ENCODE results near the gene MAP1B.

The MAP1B gene

DNA sequence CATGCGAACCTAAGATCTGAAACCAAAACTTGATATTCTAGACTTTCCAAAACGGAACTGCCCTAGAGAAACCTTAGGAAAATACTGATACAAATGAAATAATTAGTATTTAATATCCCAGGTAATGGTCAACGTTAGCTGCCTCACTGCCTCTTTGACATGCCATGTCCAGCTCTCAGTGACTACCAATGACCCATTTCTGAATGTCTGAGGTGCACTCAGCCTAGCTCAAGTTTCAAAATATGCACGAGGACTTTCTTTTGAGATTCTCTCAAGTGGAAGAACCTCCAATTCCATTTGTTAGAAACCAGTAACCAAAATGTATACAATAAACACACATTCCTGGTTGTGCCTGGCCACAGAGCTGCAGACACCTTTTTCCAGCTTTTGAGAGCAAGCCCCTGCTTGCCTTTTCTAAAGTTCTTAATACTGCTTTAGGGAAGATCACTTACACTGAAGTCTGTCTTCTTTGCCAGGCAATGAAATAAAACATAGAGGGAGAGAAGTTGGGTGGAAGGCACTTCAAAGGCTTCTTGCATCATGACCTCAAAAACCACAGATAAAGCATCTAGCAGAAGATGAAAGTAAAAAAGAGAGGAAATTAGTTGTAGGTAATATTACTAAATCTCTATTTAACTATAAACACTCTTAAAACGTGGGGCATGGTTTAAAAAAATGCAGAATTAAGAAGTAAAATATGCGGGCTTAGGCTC lies 124.9 kb downstream of the MAP1B start:
- no peak for DNase-seq

DNA sequence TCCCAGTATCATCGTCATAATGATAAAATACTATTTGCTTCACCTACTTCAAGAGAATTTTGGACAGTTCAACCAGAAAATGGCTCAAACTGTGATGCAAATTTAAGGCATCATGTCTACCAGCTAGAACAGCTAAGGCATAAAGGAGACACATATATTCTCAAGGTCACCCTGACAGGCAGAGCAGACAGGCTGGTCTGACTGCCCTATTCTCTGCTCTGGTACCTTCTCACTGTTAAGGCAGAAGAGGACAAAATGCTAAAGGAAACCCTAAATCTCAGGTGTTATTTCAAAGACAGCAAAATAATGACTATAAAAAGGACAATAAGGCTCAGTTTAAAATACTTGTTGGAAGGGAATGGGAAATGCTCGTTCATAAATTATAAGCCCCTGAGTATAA lies 125.6 kb downstream of the MAP1B start:
- DNase-seq, result no peak

DNA sequence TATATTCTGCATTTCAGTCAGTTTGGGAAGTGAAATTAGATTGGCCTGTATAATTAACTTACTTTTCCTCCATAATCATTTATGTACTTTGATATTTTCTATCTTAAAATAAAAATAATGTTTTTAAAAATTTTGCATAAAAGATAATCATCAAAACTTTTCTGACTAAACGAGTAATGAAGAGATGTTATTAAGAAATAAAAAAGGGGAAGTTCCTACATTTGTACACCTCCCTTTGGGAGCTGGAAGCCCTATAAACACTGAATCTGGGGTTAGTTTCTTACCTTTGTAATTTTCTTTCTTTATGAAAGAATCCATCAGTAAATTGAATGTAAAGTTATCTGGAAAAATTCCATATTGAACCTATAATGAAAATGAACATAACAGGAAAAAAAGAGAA lies 126.6 kb downstream of the MAP1B start:
- DNase-seq, result no peak

DNA sequence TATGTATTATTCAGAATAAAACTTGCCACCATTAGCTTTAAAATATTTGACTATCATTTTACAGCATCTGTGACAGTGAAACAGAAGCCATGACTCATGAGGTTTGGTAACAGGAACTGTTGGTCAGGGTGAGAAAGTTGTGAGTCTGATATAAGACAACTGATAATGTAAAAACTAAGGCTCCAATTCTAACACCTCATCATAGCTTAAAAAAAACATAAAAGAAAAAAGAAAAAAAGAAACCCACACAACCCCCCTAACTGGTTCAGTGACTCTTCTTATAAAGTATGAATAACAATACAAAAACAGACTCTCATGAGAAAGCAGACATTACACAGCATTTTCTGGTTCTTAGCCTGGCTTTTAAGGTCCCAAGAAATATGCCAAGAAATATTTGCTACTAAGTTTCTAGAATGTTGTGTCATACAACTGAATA lies 127.0 kb downstream of the MAP1B start:
- DNase-seq, result peak; percentile 61

DNA sequence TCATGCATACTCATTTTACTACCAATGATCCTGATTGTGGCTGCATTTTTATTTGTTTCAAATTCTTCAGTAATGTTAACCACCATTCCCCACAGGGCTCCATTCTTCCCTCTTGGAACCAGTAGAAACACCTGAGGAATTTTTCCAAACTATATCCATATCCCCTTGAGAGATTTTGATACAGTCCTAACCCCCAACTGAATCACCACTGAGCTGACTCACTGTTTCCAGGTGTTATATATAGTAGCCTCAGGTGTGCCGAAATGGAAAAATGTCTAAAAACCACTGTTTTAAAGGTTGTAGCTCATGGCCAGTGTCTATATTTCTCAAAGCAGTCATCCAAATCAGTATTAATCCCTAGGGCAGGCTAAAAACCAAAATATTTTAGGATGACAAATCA lies 127.6 kb downstream of the MAP1B start:
- DNase-seq, result no peak

DNA sequence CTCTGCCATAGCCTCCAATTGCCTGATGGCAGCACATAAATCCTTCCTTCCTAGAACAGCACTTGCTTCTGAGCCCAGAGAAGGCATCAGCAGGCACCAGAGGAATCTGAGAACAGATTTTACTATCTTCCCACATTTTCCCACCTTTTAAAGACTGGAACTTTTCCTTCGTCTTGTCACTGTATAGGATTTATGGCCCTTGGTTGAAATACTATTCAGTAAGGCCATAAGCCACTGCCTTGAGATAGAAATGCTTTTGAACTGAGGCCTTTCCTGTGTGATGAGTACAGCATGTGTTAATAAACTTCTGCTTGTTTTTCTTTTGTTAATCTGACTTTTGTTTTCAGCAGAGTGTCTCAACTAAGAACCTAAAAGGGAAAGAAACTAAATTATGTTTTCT lies 128.4 kb downstream of the MAP1B start:
- no peak for DNase-seq

DNA sequence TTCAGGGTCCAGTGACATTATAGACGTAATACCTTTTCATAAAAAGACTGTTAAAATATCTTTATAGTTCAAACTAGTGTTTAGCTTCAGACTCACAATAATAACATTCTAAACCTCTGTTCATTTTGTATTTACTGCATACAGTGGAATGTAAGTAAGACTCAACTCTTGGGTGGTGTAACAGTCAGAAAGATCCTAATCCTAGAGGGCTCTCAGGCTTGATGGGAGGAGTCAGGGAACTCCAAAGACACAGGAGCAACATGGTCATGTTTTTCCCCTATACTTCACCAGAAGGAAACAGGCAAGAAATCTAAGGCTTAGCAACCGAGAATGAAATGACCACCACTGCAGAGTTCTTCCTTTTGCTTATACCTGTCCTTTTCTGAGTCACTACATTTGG lies 130.1 kb downstream of the MAP1B start:
- DNase-seq, result no peak

DNA sequence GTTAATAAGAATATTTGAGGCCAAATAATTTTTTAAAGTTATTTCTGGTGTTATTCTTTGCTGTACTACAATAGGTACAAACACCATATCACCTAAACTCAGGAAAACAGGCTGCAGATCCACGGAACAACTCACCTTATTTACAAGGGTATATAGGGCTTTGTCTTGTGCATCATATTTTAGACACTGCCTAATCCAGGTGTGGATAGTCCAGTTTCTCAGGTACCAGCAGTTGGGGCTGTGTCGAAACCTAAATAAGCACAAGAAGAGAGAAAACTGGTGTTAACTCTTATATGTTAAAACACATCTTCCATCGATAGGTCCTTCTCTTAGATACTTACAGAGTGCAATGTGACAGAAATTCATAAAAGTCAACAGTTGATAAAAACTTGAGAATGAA lies 130.6 kb downstream of the MAP1B start:
- no peak for DNase-seq

DNA sequence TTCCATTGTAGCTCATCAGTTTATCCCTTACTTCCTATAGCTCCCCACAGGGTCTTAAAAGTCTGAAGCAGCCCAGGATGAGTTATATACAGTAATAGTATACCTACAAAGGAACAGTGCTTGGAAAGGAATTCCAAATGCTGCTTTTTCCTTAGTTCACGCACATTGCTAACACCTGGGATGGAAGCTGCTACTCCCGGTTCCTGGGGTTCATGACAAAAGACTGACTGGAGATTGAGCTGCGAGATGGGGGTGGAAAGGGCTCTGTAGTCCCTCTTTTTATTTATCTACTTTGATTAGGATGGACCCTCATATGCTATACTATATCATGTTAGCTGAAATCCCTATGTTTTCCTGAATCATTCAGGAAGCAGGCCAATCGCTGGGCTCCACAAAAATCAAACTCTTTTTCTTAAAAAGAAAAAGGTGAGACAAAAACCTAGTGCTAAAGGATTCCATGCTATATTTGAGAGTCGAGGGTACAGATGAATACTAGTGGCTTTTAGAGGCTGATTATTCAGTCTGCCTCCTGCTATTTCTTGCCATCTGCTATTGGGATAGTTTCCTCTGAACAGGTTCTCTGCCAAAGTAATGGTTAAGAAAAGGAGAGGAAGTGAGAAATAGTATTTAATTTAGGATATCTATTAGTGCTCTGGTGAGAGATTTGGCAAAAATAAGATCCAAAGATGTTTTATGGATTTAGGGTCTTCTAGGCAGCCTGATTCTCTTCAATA lies 131.6 kb downstream of the MAP1B start:
- DNase-seq, result no peak

DNA sequence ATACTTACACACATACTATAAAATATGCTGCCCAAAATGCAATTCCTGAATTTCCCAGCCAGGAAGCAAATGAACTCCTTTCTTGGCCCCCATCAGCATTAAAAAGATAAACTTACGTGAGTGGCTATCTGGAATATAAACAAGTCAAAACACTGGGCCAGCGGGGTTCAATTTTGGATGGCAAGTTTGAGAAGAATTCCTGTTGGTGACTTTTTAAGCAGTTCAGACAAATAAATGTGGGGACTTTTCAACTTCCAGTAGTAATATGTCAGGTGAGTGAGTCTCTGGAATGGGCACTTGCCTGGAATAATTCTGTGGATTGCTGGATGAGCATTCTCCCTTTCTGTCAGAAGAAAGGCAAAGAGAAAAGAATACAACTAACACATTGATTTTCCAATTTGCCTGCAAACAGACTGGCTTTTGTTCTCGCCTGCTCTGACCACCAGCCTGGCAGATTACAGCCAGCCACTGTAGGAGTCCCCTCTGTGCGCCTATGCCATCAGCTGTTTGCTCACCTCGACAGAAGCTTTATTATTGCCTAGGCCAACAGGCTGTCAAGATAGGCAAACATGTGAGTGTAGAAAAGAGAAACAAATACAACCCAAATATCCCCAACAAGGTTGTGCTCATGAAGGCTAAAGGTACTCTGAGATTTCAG lies 134.2 kb downstream of the MAP1B start:
- DNase-seq, result no peak

DNA sequence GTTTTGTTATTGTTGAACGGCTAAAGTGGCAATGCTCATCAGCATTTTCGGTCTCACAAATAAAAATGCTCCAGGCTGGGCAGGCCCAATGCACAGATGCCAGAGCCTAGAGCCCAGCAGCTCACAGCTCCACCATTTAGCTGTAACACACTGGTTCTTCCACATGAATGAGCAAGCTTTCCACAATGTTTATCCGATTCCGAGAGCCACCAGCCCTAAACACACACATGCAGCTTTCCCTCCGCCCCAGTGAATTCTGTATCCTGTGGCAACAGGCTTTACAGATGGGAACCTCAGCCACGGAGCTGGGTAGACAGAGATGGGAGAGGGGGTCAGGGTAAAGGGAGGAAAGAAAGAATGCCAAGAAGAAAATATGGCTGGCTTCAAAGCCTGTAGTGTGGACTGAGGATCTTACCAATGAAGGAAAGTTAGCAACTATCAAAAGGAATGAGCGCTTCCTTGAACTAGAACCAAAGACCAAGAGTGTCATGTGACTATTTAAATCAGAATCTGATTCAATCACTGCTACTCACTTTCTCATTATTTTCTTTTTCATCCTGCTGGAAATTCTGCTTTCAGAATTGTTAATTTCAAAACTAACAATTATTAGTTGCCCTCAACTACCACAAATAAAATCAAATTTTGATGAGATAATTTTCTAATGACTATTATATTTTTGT lies 135.7 kb downstream of the MAP1B start:
- no peak for DNase-seq

DNA sequence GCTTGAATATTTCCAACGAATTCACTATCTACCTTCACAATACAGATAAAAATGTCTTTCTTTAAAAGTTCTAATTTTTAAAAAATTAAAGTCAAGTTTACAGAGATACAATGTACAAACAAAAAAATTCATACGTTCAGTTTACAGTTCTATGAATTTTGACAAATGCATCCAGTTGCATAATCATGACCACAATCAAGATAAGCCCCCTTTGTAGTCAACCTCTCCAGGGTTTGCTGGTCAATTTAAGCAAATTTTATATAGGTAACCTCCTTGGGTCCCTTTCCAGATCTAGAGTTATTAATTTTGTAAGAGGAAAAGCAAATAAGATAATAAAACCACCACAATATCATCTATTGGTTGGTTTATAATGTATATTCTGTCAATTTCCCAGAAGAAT lies 136.4 kb downstream of the MAP1B start:
- no peak for DNase-seq

DNA sequence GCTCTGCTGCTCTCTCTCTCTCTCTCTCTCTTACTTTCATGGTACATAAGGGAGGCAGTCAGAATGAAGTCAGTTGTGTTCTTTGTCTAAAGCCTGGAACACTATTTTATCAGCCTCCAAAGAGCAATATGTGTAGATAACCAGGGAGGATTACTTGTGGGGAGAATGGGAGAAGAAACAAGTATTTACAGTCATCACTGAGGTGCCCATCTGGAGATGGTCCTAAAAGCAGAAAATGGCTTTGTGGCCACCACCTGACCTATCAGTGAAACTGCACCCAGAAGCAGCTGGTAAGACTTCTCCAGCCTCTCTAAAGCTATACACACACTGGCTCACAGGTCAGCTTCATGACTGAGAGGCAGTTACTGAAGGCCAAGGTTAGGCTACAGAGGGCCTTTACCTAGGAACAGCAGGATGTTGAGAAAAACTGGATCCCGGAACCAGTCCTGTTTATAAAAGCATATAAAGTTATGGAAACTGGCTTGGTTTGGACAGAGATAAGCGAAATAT lies 137.6 kb downstream of the MAP1B start:
- no peak for DNase-seq

DNA sequence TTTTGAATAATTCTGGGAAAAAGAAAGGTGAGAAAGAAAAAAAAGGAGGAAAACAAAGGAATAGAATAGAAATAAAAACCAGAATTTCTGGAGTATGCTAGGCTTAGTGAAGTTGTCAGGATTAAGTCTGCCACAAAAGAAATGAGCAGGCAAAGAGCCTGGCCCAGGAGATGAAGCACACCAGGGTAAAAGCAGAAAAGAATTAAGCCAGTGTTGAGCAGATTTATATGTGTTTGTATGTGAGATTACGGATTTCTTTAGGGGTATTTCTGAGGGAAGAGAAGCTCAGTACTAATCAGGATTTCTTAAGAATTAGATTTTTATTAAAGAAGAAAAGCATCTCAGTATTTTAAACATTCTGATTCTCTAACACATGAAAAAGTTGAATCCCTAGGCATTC lies 138.3 kb downstream of the MAP1B start:
- no peak for DNase-seq

DNA sequence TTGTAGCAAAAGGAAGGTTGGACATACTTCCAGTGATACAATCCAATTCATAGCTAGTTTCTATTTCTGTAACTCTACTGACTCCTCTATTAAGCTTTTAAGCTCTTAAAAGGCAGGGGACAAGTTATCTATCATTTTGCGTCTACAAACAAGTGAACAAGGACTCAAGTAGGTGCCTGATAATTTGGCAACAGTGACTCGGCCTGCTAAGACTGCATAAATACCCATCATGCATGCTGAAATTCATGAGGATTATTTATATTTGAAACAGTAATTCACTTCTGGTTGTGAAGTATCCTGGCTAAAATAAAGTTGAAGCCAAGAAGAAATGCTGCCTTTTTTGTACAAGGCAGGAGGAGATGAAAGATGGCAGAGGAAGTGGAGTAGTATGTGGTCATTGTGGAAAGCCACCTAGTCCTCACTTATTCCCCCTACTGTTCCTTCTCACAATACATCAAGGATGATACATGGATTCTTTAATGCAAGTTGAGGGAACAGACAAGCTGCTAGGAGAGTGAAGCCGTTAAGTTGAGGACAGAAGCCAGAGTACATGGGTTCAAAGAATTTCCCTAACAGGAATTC lies 138.8 kb downstream of the MAP1B start:
- DNase-seq, result no peak

DNA sequence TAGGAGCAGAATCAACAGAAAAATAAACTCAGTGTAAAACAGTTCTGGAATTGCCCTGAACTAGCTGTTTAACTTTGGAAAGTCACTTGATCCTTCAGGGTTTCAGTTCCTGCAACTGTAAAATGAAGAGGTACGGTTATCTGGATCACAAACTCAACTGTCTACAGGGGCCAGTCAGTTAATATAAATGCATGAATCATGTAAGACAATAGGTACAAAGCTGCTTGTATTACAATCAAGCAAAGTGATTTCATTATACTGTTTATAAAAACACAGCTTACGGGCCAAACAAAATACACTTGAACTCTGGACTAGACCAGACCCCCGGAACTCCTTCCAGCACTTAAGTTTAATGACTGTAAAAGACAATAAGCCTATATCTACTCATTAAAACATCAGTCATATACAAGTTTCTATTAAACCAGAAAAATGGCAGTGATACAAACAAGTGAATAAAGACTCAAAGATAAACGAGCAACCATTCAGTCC lies 139.7 kb downstream of the MAP1B start:
- DNase-seq, result no peak

DNA sequence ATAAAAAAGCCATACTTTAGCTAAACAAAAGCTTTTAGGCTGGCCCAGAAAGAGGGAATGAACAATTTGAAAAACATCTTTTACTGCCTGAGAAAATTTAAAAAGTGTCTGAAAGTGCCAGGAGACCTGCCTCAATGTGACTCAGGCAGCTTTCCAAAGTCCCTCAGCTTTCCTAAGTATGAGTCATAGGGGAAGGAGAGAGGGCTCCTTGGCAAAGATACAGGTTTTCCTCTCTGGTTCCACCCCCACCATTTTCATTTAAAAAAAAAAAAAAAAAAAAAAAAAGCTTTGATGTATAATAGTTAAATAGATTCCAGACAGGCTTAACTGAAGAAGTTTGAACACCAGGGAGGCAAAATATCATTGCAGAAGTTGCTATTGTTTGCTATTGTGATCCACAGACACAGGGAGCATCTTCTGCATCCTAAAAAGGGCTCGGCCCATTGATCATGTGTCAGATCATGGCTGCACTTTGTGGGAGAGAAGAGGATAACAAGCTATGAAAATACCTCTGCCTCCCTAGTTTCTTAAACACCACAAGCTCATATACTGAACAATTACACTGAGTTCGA lies 141.2 kb downstream of the MAP1B start:
- DNase-seq, result no peak

DNA sequence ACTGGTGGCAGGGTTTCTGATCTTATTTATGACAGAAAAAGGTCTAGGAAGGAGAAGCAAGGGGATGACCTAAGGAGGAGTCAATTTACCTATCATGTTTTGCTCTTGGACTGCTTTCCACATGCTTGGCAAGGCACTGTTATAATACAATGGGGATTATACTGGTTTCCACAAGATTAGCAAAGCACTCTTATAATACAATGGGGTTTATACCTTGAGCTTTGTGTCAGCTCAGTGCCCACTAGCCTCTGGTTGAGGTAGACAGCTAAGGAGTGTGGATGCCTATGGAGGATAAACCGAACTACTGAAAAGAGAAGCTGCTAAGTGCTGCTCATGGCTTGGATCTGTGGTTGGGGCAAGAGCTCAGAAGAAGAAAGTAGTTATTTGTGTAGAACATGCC lies 144.1 kb downstream of the MAP1B start:
- no peak for DNase-seq

DNA sequence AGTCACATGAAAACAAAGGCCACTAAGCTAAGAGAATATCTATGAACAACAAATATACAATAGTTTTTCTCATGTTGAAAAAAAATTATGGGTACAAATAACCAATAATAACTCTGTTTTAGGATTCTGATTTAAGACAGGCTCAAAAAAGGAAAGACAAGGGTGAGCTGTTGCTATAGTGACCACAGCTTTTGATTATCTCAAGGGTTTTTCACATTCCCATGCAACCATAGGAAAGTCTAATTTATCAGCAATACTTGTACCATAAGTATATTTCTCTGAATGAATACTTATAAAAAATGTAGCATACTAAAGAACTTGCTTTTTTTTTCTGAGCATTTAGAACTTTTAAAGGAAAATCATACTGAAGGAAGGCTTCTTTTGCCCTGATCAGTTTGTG lies 144.7 kb downstream of the MAP1B start:
- no peak for DNase-seq

DNA sequence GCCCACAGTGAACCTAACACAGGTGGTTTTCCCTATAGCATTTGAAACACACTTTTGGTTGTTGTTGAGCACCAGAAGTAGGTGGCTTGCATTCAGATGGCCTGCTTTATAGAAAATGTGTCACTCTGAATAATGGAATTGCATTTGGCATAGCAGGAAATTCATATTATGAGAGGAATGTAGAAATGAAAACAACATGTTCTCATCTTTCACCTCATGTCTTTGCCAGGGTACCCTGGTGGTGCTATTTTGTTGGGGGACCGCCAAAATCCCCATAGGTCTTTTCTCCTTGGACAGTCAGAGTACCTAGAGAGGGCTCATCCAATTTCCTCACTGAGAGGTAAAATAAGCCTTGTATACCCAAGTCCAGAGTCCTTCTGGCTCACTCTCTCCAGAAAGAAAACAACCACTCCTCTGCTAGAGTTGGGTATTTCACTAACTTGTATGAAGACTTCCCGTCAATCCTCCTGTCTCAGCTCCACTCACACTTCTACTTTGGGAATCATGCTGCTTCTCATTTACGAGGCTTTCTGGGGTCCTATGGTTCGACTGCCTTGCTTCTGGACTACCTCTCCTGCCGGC lies 145.4 kb downstream of the MAP1B start:
- DNase-seq, result no peak

DNA sequence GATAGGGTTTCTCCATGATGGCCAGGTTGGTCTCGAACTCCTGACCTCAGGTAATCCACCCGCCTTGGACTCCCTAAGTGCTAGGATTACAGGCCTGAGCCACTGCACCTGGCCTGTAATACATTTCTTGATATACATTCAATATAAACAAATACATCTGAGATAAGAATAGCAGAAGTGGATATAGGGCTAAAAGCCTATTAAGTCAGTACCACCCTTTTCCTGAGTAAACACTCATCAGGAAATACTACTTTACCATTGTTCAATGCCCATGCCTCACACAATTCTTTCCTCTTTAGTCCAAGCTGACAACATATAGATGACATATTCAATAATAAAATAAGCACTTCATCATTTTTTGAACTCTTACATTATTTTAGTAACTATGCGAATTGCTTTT lies 148.0 kb downstream of the MAP1B start:
- no peak for DNase-seq

DNA sequence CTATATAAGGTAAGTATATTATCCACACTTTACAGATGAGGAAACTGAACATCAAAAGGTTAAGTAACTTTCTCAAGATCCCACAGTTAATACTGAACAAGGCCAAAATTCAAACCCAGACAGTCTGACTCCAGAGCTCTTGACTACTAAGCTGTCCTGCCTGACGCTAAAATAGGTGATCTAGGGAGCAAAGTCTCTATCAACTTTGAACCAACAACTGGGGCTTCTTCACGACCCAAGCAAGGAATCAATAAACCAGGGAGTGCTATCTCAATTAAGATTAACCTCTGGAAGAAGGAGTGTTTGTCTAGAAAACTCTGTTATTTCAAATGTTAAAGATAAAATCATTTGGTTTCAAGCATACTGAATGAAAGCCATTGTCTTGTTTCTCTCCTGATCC lies 148.4 kb downstream of the MAP1B start:
- no peak for DNase-seq

All from suppressor macrophage treated with lipopolysaccharide for 4 hours (primary cell).